Measurements from ENCODE around the gene EN1. TPM values are rescaled to one million over a fixed set of nuclear protein-coding genes. Genes with fewer than 3 reads are reported as not detected.
A peak's percentile ranks its signal among the peaks of the same experiment; 100 is the strongest.

Gene EN1
- total RNA-seq, 1 experiment from 2014 or later, result 0.26 TPM

DNA sequence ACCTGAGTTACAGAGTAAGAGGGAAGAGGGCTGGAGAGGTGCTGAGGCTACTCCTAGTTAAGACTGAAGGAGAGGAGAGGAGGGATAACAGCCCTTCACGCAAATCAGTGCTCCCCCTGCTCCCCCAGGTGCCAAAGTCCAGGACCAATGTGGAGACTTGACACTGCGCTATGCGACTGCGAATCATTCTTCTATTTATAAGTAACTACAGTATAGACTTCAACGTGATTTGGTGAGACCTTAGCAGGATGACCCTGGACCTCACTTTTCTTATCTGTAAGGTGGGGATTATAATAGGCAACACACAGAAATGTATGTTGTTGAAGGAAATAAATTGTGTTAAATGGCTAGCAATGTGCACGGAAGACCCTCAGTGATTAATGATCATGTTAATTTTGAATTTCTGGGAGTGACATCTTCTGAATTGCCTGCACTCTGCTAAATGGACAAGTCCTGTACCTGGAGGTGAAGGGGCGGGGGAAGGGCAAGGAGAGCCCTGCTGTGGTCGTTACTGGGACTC, 11.0 kb downstream of the EN1 start:
- Histone ChIP-seq H3K9me3 (ENCODE audit: control insufficient read depth, insufficient read depth, low read depth, low read length) (no peaks in the 10 kb centered on the region), H3K4me3 (ENCODE audit: low read depth in 2 of 2, low read length in 2 of 2) (peak overlapping the region; percentile 41 to 54), H3K27ac (ENCODE audit: low read length) (no peak overlapping the region), H3K4me1 (ENCODE audit: control insufficient read depth, insufficient read depth, low read length) (no peaks in the 10 kb centered on the region), H3K36me3 (ENCODE audit: control insufficient read depth, insufficient read depth, low read length) (no peaks in the 10 kb centered on the region), H3K27me3 (ENCODE audit: control insufficient read depth, insufficient read depth, low read length) (peaks cover 5% of the 10 kb centered on the region)
- ChIA-PET CTCF (no interaction called here), POLR2A (interaction anchor here (0.6 kb wide), 1 partner anchor 14 kb away, joined by 8 read pairs; no protein-coding TSS in a partner anchor)
- TF ChIP-seq TCF7L2 (IDR thresholded peaks at IDR 0.05; ENCODE audit: low read depth, low read length), result no peak
- TF ChIP-seq, protein P1, sequence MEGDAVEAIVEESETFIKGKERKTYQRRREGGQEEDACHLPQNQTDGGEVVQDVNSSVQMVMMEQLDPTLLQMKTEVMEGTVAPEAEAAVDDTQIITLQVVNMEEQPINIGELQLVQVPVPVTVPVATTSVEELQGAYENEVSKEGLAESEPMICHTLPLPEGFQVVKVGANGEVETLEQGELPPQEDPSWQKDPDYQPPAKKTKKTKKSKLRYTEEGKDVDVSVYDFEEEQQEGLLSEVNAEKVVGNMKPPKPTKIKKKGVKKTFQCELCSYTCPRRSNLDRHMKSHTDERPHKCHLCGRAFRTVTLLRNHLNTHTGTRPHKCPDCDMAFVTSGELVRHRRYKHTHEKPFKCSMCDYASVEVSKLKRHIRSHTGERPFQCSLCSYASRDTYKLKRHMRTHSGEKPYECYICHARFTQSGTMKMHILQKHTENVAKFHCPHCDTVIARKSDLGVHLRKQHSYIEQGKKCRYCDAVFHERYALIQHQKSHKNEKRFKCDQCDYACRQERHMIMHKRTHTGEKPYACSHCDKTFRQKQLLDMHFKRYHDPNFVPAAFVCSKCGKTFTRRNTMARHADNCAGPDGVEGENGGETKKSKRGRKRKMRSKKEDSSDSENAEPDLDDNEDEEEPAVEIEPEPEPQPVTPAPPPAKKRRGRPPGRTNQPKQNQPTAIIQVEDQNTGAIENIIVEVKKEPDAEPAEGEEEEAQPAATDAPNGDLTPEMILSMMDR (IDR thresholded peaks at IDR 0.05), result no peak
- no peak for TF ChIP-seq POLR2AphosphoS5 (IDR thresholded peaks at IDR 0.05; ENCODE audit: low read depth, low read length)
- no peak for TF ChIP-seq SIN3A (IDR thresholded peaks at IDR 0.05; ENCODE audit: borderline replicate concordance, insufficient read depth, low read depth, low read length)
- TF ChIP-seq, protein P2, sequence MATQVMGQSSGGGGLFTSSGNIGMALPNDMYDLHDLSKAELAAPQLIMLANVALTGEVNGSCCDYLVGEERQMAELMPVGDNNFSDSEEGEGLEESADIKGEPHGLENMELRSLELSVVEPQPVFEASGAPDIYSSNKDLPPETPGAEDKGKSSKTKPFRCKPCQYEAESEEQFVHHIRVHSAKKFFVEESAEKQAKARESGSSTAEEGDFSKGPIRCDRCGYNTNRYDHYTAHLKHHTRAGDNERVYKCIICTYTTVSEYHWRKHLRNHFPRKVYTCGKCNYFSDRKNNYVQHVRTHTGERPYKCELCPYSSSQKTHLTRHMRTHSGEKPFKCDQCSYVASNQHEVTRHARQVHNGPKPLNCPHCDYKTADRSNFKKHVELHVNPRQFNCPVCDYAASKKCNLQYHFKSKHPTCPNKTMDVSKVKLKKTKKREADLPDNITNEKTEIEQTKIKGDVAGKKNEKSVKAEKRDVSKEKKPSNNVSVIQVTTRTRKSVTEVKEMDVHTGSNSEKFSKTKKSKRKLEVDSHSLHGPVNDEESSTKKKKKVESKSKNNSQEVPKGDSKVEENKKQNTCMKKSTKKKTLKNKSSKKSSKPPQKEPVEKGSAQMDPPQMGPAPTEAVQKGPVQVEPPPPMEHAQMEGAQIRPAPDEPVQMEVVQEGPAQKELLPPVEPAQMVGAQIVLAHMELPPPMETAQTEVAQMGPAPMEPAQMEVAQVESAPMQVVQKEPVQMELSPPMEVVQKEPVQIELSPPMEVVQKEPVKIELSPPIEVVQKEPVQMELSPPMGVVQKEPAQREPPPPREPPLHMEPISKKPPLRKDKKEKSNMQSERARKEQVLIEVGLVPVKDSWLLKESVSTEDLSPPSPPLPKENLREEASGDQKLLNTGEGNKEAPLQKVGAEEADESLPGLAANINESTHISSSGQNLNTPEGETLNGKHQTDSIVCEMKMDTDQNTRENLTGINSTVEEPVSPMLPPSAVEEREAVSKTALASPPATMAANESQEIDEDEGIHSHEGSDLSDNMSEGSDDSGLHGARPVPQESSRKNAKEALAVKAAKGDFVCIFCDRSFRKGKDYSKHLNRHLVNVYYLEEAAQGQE (IDR thresholded peaks at IDR 0.05; ENCODE audit: insufficient read depth in 1 of 2, low read depth in 2 of 2, low read length in 1 of 2), result no peak
- intact Hi-C loops (cut with micrococcal nuclease; ENCODE audit: unreplicated experiment), result no loop called here
- in situ Hi-C loops (cut with HindIII; ENCODE audit: low pct_unique_long_range_greater_than_20kb, low sequenced_read_pairs), result no loop called here
- BruUV-seq (replicated peaks), result no TSS peak
- no peak for DNase-seq (ENCODE audit: low read depth, low spot score)
- ATAC-seq, result peak; percentile 55; the same call in 1 of the 2 replicates

DNA sequence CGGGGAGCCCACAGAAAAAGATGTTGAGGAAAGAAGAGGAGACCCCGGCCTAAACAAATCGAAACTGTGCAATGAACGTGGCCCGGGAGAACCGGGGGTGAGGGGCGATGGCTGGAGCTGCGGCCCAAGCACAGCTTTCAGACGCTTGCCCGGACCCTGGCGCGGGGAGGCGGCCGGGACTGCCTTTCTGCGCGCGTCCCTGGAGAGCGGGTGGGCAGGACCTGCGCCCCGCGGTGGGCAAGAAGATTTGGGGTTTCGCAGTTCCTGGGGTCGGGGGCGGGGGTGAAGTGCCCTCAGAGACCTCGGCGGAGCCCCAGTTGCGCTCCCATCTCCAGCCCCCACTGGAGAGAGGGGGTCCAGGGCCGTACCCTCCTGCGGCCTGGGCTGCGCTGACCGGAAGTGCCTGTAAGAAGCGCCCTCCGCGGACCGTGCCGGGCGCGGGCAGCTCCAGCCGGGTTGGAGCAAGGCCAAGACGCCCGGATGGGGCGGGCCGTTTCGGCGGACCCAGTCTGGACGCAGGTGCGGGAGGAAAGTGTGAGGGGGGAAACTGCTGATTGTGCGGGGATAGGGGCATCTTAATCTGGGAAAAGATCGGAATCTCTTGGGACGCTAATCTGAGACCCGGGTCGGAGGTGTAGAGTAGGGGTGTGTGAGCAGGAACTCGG, 11.6 kb downstream of the EN1 start:
- TF ChIP-seq POLR2AphosphoS5 (IDR thresholded peaks at IDR 0.05; ENCODE audit: low read depth, low read length) (no peak), TCF7L2 (IDR thresholded peaks at IDR 0.05; ENCODE audit: low read depth, low read length) (no peak), SIN3A (IDR thresholded peaks at IDR 0.05; ENCODE audit: borderline replicate concordance, insufficient read depth, low read depth, low read length) (no peak)
- TF ChIP-seq, protein P1 (IDR thresholded peaks at IDR 0.05), result no peak
- TF ChIP-seq, protein P2 (IDR thresholded peaks at IDR 0.05; ENCODE audit: insufficient read depth in 1 of 2, low read depth in 2 of 2, low read length in 1 of 2), result no peak

More for the DNA sequence above, 11.6 kb downstream of the EN1 start:
- ATAC-seq, result peak; percentile 64
- intact Hi-C loops (cut with micrococcal nuclease; ENCODE audit: unreplicated experiment) (no loop called here), in situ Hi-C loops (cut with HindIII; ENCODE audit: low pct_unique_long_range_greater_than_20kb, low sequenced_read_pairs) (no loop called here)
- ChIA-PET POLR2A (no interaction called here), CTCF (no interaction called here)
- Histone ChIP-seq H3K4me3 (ENCODE audit: low read depth in 2 of 2, low read length in 2 of 2) (peak overlapping the region; percentile 41 to 54), H3K27ac (ENCODE audit: low read length) (no peak overlapping the region), H3K27me3 (ENCODE audit: control insufficient read depth, insufficient read depth, low read length) (peaks cover 5% of the 10 kb centered on the region), H3K9me3 (ENCODE audit: control insufficient read depth, insufficient read depth, low read depth, low read length) (no peaks in the 10 kb centered on the region), H3K36me3 (ENCODE audit: control insufficient read depth, insufficient read depth, low read length) (no peaks in the 10 kb centered on the region), H3K4me1 (ENCODE audit: control insufficient read depth, insufficient read depth, low read length) (no peaks in the 10 kb centered on the region)
- DNase-seq (ENCODE audit: low read depth, low spot score), result no peak
- BruUV-seq (replicated peaks), result no TSS peak

Measured in Panc1 (cell line).